HCT116 (cell line): ENCODE results near the gene HOXB8. TPM values are rescaled to one million over a fixed set of nuclear protein-coding genes. Genes with fewer than 3 reads are reported as not detected.

Experiments used
- ATAC-seq: fragments of 200-7000 bp; cut with Tn5 transposase; 2 replicates; pipeline ENCODE4 v1.9.1; 2020; ENCODE audit warnings: mild to moderate bottlenecking, moderate library complexity
- BruUV-seq: library from RNA; stranded (reverse); fragments of 400-500 nt; replicated peaks from 2 replicates; lab custom pipeline; 2021; lab: Mats Ljungman, UMichigan
- CTCF ChIA-PET: fragments of 300-600 bp; sonication (Branson Sonifier 250); formaldehyde crosslinking; loops from one replicate; lab custom pipeline; 2021; ENCODE audit warnings: antibody characterized with exemption; lab: Charles Lee
- POLR2A ChIA-PET: fragments of 300-600, 350-600 bp; sonication (Branson Sonifier 250); formaldehyde crosslinking; loops from one replicate; lab custom pipeline; 2021; ENCODE audit warnings: antibody characterized with exemption; lab: Charles Lee
- RAD21 ChIA-PET, 2 experiments: fragments of 300-600 bp; sonication (Branson Sonifier 250); formaldehyde crosslinking; loops; one replicate each; lab custom pipeline; 2023; ENCODE audit warnings: low total read pairs in 2 of 2; ENCODE audit not compliant: uncharacterized antibody in 2 of 2, unreplicated experiment in 2 of 2, low non-redundant PET in 1 of 2; lab: Charles Lee
- DNase-seq: peaks from one replicate; pipeline ENCODE4 v3.0.0-alpha.2; 2010; ENCODE audit warnings: low read depth, low spot score
- H2AFZ ChIP-seq: fragments of 200-600 bp; shearing (Covaris generic), sonication (generic); 2 replicates; pipeline ENCODE4 v1.6.1; 2017; ENCODE audit warnings: low read depth, mixed run types, mixed read lengths, antibody characterized with exemption, low read length; ENCODE audit not compliant: poor library complexity, severe bottlenecking
- H3K27ac ChIP-seq: 2 replicates; pipeline ENCODE4 v1.5.1; 2012; ENCODE audit warnings: low read depth, low read length
- H3K27me3 ChIP-seq: fragments of 200-600 bp; sonication (generic); 2 replicates; pipeline ENCODE4 v1.6.1; 2016; ENCODE audit warnings: mixed run types, low read length, mixed read lengths; ENCODE audit not compliant: insufficient read depth
- H3K36me3 ChIP-seq, 2 experiments: fragments of 200-500 bp in 1 of 2; fragments of 200-600 bp in 1 of 2; sonication (Bioruptor generic) in 1 of 2; sonication (generic) in 1 of 2; 2 replicates each; pipeline versions ENCODE4 v1.5.1 to v1.6.1; 2014 to 2016; ENCODE audit warnings: low read length in 2 of 2, inconsistent platforms in 1 of 2, mixed read lengths in 1 of 2, mixed run types in 1 of 2; ENCODE audit not compliant: insufficient read depth in 2 of 2, control insufficient read depth in 1 of 2
- H3K4me1 ChIP-seq, 2 experiments: fragments of 200-600 bp in 1 of 2; sonication (generic) in 1 of 2; 2 replicates each; pipeline versions ENCODE4 v1.5.1 to v1.6.1; 2012 to 2017; ENCODE audit warnings: low read length in 2 of 2, inconsistent platforms in 1 of 2, mild to moderate bottlenecking in 1 of 2, mixed read lengths in 1 of 2, mixed run types in 1 of 2, moderate library complexity in 1 of 2; ENCODE audit not compliant: insufficient read depth in 2 of 2, control insufficient read depth in 1 of 2
- H3K4me2 ChIP-seq: fragments of 200-600 bp; sonication (generic); 2 replicates; pipeline ENCODE4 v1.6.1; 2017; ENCODE audit warnings: mixed run types, low read length, mixed read lengths
- H3K4me3 ChIP-seq, 2 experiments: fragments of 200-600 bp in 1 of 2; sonication (generic) in 1 of 2; replicated peaks in 1 of 2; 2 replicates each; pipeline ENCODE4 v1.5.1; 2011 to 2016; ENCODE audit warnings: low read length in 2 of 2, control low read depth in 1 of 2, low read depth in 1 of 2, mild to moderate bottlenecking in 1 of 2, mixed read lengths in 1 of 2, mixed run types in 1 of 2
- H3K79me2 ChIP-seq: fragments of 200-600 bp; sonication (generic); 2 replicates; pipeline ENCODE4 v1.6.1; 2017; ENCODE audit warnings: mild to moderate bottlenecking, mixed run types, low read length, moderate library complexity, mixed read lengths; ENCODE audit not compliant: insufficient read depth
- H3K9ac ChIP-seq: fragments of 200-600 bp; sonication (generic); 2 replicates; pipeline ENCODE4 v1.6.1; 2016; ENCODE audit warnings: low read length, mixed read lengths
- H3K9me2 ChIP-seq: fragments of 200-600 bp; sonication (generic), shearing (Covaris generic); 2 replicates; pipeline ENCODE4 v1.6.1; 2017; ENCODE audit warnings: mixed run types, mild to moderate bottlenecking, moderate library complexity; ENCODE audit not compliant: insufficient read depth
- H3K9me3 ChIP-seq, 2 experiments: fragments of 200-500 bp in 1 of 2; fragments of 200-600 bp in 1 of 2; sonication (Bioruptor generic) in 1 of 2; sonication (generic) in 1 of 2; 2 replicates each; pipeline ENCODE4 v1.6.1; 2014 to 2017; ENCODE audit warnings: low read length in 2 of 2, mixed read lengths in 2 of 2, inconsistent platforms in 1 of 2, low read depth in 1 of 2, mild to moderate bottlenecking in 1 of 2, mixed run types in 1 of 2, moderate library complexity in 1 of 2; ENCODE audit not compliant: control insufficient read depth in 1 of 2, insufficient read depth in 1 of 2
- H4K20me1 ChIP-seq: fragments of 200-600 bp; sonication (generic), shearing (Covaris generic); 2 replicates; pipeline ENCODE4 v1.6.1; 2017; ENCODE audit warnings: mixed run types, mild to moderate bottlenecking, moderate library complexity; ENCODE audit not compliant: insufficient read depth
- CBX3 ChIP-seq: IDR thresholded peaks from 2 replicates; pipeline ENCODE4 v1.6.1; 2012; ENCODE audit warnings: low read depth
- CEBPB ChIP-seq: IDR thresholded peaks from 2 replicates; pipeline ENCODE4 v1.6.1; 2012; ENCODE audit warnings: low read depth
- EGR1 ChIP-seq: IDR thresholded peaks from 2 replicates; pipeline ENCODE4 v1.6.1; 2012; ENCODE audit warnings: low read depth
- EZH2 ChIP-seq: fragments of 200-600 bp; sonication (generic); IDR thresholded peaks from 2 replicates; pipeline ENCODE4 v1.6.1; 2017; ENCODE audit warnings: antibody characterized with exemption, mixed run types
- EZH2phosphoT487 ChIP-seq: fragments of 200-600 bp; IDR thresholded peaks from 2 replicates; pipeline ENCODE4 v1.6.1; 2018; ENCODE audit warnings: antibody characterized with exemption, borderline replicate concordance
- FOSL1 ChIP-seq: IDR thresholded peaks from 2 replicates; pipeline ENCODE4 v1.6.1; 2012; ENCODE audit warnings: low read depth
- JUND ChIP-seq: IDR thresholded peaks from 2 replicates; pipeline ENCODE4 v1.6.1; 2012
- MAX ChIP-seq: IDR thresholded peaks from 2 replicates; pipeline ENCODE4 v1.6.1; 2012
- POLR2A ChIP-seq: IDR thresholded peaks from 2 replicates; pipeline ENCODE4 v1.7.0; 2011; ENCODE audit warnings: borderline replicate concordance; ENCODE audit not compliant: insufficient read depth, insufficient read length; ENCODE audit errors: extremely low read depth
- POLR2AphosphoS5 ChIP-seq: IDR thresholded peaks from 2 replicates; pipeline ENCODE4 v1.6.1; 2011; ENCODE audit warnings: mild to moderate bottlenecking, low read depth, low read length, moderate library complexity
- SP1 ChIP-seq: IDR thresholded peaks from 2 replicates; pipeline ENCODE4 v1.6.1; 2012; ENCODE audit warnings: low read depth
- SRF ChIP-seq: IDR thresholded peaks from 2 replicates; pipeline ENCODE4 v1.6.1; 2012; ENCODE audit warnings: low read depth
- TCF7L2 ChIP-seq: IDR thresholded peaks from 2 replicates; pipeline ENCODE4 v1.7.0; 2011; ENCODE audit warnings: borderline replicate concordance, inconsistent platforms; ENCODE audit not compliant: insufficient read depth, insufficient read length; ENCODE audit errors: extremely low read depth
- ZNF274 ChIP-seq: fragments of 200-500 bp; sonication (Bioruptor generic); IDR thresholded peaks from 2 replicates; pipeline ENCODE4 v1.6.1; 2014; ENCODE audit warnings: mild to moderate bottlenecking, low read depth, low read length, inconsistent platforms
- intact Hi-C: fragments of 100-400 bp; cut with micrococcal nuclease; formaldehyde crosslinking; loops from 2 replicates; pipeline ENCODE4 v1.10.0; 2022
- total RNA-seq: library from RNA; stranded (reverse); gene quantifications from one replicate; pipeline ENCODE4 v1.2.1, GENCODE V29; 2021; ENCODE audit not compliant: unreplicated experiment
- TF ChIP-seq, protein P1 (sequence below): IDR thresholded peaks from 2 replicates; pipeline ENCODE4 v1.6.1; 2012
- TF ChIP-seq, protein P2 (sequence below), 3 experiments: fragments of 200-600 bp in 1 of 3; sonication (generic) in 1 of 3; IDR thresholded peaks in 2 of 3; conservative IDR thresholded peaks in 1 of 3; 2 replicates each; pipeline ENCODE4 v1.5.1; 2012 to 2017; ENCODE audit warnings: low read depth in 2 of 3, low read length in 2 of 3, antibody characterized with exemption in 1 of 3, borderline replicate concordance in 1 of 3, control low read depth in 1 of 3, mild to moderate bottlenecking in 1 of 3, mixed read lengths in 1 of 3, mixed run types in 1 of 3, moderate library complexity in 1 of 3; ENCODE audit not compliant: insufficient read depth in 1 of 3

Gene HOXB8
- total RNA-seq, 1 experiment from 2014 or later, result 44.7 TPM

- Histone ChIP-seq H3K4me1 (no peaks in the 10 kb centered on the region), H3K27me3 (no peaks in the 10 kb centered on the region), H3K79me2 (peaks cover 60% of the 10 kb centered on the region), H3K9ac (no peak overlapping the region), H4K20me1 (no peaks in the 10 kb centered on the region), H3K9me2 (no peaks in the 10 kb centered on the region), H3K9me3 (no peaks in the 10 kb centered on the region), H3K4me2 (no peak overlapping the region), H3K27ac (no peak overlapping the region), H3K4me3 (no peak overlapping the region), H2AFZ (no peak overlapping the region), H3K36me3 (no peaks in the 10 kb centered on the region; a peak in 1 of 4 replicates)
- no peak for DNase-seq
- no TSS peak for BruUV-seq
- intact Hi-C loops, result no loop called here
- TF ChIP-seq SP1, result no peak
- TF ChIP-seq POLR2AphosphoS5, result no peak
- TF ChIP-seq TCF7L2, result no peak
- TF ChIP-seq FOSL1, result no peak
- TF ChIP-seq ZNF274, result no peak
- no peak for TF ChIP-seq CEBPB
- TF ChIP-seq MAX, result no peak
- TF ChIP-seq EGR1, result no peak
- TF ChIP-seq POLR2A, result no peak
- TF ChIP-seq CBX3, result no peak
- TF ChIP-seq, protein P1, sequence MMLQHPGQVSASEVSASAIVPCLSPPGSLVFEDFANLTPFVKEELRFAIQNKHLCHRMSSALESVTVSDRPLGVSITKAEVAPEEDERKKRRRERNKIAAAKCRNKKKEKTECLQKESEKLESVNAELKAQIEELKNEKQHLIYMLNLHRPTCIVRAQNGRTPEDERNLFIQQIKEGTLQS, result no peak
- TF ChIP-seq SRF, result no peak
- no peak for TF ChIP-seq EZH2
- no peak for TF ChIP-seq JUND
- TF ChIP-seq, protein P2, sequence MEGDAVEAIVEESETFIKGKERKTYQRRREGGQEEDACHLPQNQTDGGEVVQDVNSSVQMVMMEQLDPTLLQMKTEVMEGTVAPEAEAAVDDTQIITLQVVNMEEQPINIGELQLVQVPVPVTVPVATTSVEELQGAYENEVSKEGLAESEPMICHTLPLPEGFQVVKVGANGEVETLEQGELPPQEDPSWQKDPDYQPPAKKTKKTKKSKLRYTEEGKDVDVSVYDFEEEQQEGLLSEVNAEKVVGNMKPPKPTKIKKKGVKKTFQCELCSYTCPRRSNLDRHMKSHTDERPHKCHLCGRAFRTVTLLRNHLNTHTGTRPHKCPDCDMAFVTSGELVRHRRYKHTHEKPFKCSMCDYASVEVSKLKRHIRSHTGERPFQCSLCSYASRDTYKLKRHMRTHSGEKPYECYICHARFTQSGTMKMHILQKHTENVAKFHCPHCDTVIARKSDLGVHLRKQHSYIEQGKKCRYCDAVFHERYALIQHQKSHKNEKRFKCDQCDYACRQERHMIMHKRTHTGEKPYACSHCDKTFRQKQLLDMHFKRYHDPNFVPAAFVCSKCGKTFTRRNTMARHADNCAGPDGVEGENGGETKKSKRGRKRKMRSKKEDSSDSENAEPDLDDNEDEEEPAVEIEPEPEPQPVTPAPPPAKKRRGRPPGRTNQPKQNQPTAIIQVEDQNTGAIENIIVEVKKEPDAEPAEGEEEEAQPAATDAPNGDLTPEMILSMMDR (IDR thresholded peaks at IDR 0.05 in 2 of 3, conservative IDR thresholded peaks at IDR 0.05 in 1 of 3; ENCODE audit: borderline replicate concordance in 1 of 3, insufficient read depth in 1 of 3, low read depth in 2 of 3, low read length in 2 of 3), result no peak
- TF ChIP-seq EZH2phosphoT487, result no peak
- ChIA-PET CTCF (no interaction called here), RAD21 (no interaction called here), POLR2A (no interaction called here)
- ATAC-seq, result no peak
Observed at GRCh38 chr17:48568499-48569239, 46.4 kb downstream of the HOXB8 start.
